ENCODE results near the gene NOC3L.

Gene NOC3L

GRCh38 chr10:94403380-94404213 lies 40.9 kb upstream of the NOC3L start (continued):
- TF ChIP-seq, protein P1, sequence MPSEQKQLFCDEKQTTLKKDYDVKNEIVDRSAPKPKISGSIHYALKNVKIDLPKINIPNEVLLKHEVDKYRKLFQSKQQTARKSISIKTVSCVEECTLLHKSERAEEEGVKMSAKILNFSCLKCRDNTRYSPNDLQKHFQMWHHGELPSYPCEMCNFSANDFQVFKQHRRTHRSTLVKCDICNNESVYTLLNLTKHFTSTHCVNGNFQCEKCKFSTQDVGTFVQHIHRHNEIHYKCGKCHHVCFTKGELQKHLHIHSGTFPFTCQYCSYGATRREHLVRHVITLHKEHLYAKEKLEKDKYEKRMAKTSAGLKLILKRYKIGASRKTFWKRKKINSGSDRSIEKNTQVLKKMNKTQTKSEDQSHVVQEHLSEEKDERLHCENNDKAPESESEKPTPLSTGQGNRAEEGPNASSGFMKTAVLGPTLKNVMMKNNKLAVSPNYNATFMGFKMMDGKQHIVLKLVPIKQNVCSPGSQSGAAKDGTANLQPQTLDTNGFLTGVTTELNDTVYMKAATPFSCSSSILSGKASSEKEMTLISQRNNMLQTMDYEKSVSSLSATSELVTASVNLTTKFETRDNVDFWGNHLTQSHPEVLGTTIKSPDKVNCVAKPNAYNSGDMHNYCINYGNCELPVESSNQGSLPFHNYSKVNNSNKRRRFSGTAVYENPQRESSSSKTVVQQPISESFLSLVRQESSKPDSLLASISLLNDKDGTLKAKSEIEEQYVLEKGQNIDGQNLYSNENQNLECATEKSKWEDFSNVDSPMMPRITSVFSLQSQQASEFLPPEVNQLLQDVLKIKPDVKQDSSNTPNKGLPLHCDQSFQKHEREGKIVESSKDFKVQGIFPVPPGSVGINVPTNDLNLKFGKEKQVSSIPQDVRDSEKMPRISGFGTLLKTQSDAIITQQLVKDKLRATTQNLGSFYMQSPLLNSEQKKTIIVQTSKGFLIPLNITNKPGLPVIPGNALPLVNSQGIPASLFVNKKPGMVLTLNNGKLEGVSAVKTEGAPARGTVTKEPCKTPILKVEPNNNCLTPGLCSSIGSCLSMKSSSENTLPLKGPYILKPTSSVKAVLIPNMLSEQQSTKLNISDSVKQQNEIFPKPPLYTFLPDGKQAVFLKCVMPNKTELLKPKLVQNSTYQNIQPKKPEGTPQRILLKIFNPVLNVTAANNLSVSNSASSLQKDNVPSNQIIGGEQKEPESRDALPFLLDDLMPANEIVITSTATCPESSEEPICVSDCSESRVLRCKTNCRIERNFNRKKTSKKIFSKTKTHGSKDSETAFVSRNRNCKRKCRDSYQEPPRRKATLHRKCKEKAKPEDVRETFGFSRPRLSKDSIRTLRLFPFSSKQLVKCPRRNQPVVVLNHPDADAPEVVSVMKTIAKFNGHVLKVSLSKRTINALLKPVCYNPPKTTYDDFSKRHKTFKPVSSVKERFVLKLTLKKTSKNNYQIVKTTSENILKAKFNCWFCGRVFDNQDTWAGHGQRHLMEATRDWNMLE (tag by site-specific recombination; conservative IDR thresholded peaks at IDR 0.05; ENCODE audit: low read depth) = no peak
- TF ChIP-seq ZNF548 (tag by site-specific recombination; IDR thresholded peaks at IDR 0.05) (no peak), ZNF837 (tag by site-specific recombination; IDR thresholded peaks at IDR 0.05) (no peak), ZNF362 (tag by site-specific recombination; IDR thresholded peaks at IDR 0.05) (no peak), ZNF510 (tag by site-specific recombination; IDR thresholded peaks at IDR 0.05; ENCODE audit: insufficient replicate concordance) (no peak), ZNF707 (tag by site-specific recombination; IDR thresholded peaks at IDR 0.05) (no peak), SCRT2 (tag by site-specific recombination; IDR thresholded peaks at IDR 0.05) (no peak), ZNF791 (tag by site-specific recombination; IDR thresholded peaks at IDR 0.05) (no peak), GLI4 (tag by site-specific recombination; IDR thresholded peaks at IDR 0.05) (no peak), ZBTB1 (tag by site-specific recombination; IDR thresholded peaks at IDR 0.05) (no peak), ZNF626 (tag by site-specific recombination; IDR thresholded peaks at IDR 0.05) (no peak), ZNF302 (tag by site-specific recombination; IDR thresholded peaks at IDR 0.05; ENCODE audit: low read depth) (no peak), ZNF341 (tag by site-specific recombination; IDR thresholded peaks at IDR 0.05; ENCODE audit: low read depth) (peak; percentile 12; the same call in 1 of the 2 replicates), ZNF670 (tag by site-specific recombination; IDR thresholded peaks at IDR 0.05; ENCODE audit: low read depth) (no peak), ZNF426 (tag by site-specific recombination; IDR thresholded peaks at IDR 0.05) (no peak), BCL11A (tag by site-specific recombination; IDR thresholded peaks at IDR 0.05; ENCODE audit: low read depth) (no peak), ZNF280D (tag by site-specific recombination; IDR thresholded peaks at IDR 0.05) (no peak)
- TF ChIP-seq, protein P2, sequence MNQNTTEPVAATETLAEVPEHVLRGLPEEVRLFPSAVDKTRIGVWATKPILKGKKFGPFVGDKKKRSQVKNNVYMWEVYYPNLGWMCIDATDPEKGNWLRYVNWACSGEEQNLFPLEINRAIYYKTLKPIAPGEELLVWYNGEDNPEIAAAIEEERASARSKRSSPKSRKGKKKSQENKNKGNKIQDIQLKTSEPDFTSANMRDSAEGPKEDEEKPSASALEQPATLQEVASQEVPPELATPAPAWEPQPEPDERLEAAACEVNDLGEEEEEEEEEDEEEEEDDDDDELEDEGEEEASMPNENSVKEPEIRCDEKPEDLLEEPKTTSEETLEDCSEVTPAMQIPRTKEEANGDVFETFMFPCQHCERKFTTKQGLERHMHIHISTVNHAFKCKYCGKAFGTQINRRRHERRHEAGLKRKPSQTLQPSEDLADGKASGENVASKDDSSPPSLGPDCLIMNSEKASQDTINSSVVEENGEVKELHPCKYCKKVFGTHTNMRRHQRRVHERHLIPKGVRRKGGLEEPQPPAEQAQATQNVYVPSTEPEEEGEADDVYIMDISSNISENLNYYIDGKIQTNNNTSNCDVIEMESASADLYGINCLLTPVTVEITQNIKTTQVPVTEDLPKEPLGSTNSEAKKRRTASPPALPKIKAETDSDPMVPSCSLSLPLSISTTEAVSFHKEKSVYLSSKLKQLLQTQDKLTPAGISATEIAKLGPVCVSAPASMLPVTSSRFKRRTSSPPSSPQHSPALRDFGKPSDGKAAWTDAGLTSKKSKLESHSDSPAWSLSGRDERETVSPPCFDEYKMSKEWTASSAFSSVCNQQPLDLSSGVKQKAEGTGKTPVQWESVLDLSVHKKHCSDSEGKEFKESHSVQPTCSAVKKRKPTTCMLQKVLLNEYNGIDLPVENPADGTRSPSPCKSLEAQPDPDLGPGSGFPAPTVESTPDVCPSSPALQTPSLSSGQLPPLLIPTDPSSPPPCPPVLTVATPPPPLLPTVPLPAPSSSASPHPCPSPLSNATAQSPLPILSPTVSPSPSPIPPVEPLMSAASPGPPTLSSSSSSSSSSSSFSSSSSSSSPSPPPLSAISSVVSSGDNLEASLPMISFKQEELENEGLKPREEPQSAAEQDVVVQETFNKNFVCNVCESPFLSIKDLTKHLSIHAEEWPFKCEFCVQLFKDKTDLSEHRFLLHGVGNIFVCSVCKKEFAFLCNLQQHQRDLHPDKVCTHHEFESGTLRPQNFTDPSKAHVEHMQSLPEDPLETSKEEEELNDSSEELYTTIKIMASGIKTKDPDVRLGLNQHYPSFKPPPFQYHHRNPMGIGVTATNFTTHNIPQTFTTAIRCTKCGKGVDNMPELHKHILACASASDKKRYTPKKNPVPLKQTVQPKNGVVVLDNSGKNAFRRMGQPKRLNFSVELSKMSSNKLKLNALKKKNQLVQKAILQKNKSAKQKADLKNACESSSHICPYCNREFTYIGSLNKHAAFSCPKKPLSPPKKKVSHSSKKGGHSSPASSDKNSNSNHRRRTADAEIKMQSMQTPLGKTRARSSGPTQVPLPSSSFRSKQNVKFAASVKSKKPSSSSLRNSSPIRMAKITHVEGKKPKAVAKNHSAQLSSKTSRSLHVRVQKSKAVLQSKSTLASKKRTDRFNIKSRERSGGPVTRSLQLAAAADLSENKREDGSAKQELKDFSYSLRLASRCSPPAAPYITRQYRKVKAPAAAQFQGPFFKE (tag by site-specific recombination; IDR thresholded peaks at IDR 0.05; ENCODE audit: borderline replicate concordance) = no peak
- TF ChIP-seq, protein P3, sequence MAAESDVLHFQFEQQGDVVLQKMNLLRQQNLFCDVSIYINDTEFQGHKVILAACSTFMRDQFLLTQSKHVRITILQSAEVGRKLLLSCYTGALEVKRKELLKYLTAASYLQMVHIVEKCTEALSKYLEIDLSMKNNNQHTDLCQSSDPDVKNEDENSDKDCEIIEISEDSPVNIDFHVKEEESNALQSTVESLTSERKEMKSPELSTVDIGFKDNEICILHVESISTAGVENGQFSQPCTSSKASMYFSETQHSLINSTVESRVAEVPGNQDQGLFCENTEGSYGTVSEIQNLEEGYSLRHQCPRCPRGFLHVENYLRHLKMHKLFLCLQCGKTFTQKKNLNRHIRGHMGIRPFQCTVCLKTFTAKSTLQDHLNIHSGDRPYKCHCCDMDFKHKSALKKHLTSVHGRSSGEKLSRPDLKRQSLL (tag by site-specific recombination; IDR thresholded peaks at IDR 0.05) = peak; percentile 97
- TF ChIP-seq, protein P4, sequence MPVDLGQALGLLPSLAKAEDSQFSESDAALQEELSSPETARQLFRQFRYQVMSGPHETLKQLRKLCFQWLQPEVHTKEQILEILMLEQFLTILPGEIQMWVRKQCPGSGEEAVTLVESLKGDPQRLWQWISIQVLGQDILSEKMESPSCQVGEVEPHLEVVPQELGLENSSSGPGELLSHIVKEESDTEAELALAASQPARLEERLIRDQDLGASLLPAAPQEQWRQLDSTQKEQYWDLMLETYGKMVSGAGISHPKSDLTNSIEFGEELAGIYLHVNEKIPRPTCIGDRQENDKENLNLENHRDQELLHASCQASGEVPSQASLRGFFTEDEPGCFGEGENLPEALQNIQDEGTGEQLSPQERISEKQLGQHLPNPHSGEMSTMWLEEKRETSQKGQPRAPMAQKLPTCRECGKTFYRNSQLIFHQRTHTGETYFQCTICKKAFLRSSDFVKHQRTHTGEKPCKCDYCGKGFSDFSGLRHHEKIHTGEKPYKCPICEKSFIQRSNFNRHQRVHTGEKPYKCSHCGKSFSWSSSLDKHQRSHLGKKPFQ (tag by site-specific recombination; IDR thresholded peaks at IDR 0.05) = no peak

Measured in HEK293 (cell line).